ENCODE measurements around the gene FEZF1.

GRCh38 chr7:122257056-122257455 is 47.5 kb downstream of the FEZF1 start:
- TF ChIP-seq, protein P1, sequence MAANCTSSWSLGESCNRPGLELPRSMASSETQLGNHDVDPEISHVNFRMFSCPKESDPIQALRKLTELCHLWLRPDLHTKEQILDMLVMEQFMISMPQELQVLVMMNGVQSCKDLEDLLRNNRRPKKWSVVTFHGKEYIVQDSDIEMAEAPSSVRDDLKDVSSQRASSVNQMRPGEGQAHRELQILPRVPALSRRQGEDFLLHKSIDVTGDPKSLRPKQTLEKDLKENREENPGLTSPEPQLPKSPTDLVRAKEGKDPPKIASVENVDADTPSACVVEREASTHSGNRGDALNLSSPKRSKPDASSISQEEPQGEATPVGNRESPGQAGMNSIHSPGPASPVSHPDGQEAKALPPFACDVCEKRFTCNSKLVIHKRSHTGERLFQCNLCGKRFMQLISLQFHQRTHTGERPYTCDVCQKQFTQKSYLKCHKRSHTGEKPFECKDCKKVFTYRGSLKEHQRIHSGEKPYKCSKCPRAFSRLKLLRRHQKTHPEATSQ (CRISPR knock-in tag; IDR thresholded peaks at IDR 0.05; ENCODE audit: borderline replicate concordance) = no peak
- TF ChIP-seq NR3C1 (CRISPR knock-in tag; IDR thresholded peaks at IDR 0.05) = no peak

Data from HepG2 (cell line).